M059J (cell line): Measurements from ENCODE around the gene LMAN1L. TPM values are rescaled to one million over a fixed set of nuclear protein-coding genes. Genes with fewer than 3 reads are reported as not detected.
A peak's percentile ranks its signal among the peaks of the same experiment; 100 is the strongest.

ENCODE experiments used
- DNase-seq: peaks from one replicate; pipeline ENCODE4 v3.0.0-alpha.2; 2012; ENCODE audit warnings: low read depth
- total RNA-seq: library from RNA; depleted of rRNA; stranded (reverse); fragments of >200 nt; shearing (Covaris generic); gene quantifications from 2 replicates; pipeline ENCODE4 v1.2.3, GENCODE V29; 2014

LMAN1L gene
- total RNA-seq, 1 experiment from 2014 or later, result not detected

DNA sequence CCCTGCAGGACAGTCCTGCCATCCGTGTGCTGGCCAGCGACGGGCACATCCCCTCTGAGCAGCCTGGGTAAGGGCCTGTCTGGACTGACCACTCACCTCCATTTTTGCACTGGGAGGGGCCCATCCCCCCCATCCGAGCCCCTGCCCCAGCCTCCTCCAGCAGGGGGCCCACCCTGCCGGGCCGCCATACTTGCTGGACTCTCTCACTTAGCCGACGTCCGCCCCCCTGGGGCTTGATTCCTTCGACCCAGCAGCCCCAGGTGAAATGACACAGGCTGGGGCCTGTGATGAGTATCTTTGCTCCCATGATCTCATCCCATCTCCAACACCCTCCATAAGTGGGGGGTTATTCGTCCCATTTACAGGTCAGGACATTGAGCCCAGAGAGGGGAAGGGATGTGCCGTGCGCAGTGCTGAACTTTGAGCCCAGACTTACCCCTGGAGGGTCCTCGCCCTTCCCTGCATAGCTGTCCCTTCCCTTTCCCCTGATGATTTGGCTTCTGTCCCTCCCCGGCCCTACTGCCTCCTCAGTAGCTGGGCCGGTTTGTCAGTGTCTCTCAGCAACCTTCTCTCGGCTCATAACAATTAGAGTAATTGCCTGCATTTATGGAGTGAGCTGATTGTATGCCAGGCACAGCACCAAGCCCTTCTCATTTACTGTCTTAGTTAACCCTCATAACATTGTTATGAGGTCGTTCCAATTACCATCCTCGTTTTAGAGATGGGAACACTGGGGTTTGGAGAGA lies 4.2 kb downstream of the LMAN1L start:
- DNase-seq, result no peak

DNA sequence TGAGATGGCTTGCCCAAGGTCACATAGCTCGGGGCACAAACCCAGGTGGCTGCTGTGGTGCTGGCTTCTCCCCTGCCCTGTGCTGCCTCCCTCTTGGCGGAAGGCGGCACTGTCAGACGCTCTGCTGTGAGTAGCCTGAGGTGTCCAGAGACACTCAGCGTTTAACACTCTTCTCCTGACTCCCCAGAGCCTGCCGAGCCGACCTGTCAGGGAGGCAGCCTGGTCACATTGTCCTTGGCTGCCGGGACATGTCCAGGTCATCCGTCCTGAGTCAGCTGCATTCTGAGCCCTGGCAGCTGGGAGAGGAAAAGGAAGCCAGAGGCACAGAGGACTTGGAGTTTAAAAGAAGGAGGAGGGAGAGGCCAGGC lies 4.7 kb downstream of the LMAN1L start:
- DNase-seq, result peak; percentile 79

DNA sequence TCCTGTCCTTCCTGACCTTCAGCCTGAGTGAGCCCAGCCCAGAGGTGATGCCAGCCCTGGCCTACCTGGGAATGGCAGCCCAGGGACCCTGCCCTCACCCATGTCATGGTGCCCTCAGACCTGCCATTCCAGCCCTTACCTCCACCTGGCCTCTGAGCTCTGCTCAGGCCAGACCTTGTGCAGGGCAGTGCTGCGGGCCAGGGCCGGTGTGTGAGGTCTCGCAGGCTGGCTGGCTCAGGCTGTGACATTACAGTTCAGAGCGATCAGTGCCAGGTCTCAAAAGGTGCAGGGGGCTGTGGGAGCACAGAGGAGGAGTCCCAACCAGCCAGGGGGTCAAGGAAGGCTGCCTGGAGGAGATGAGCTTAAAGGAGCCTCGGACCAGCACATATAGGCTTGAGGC lies 7.4 kb downstream of the LMAN1L start:
- DNase-seq, result no peak

DNA sequence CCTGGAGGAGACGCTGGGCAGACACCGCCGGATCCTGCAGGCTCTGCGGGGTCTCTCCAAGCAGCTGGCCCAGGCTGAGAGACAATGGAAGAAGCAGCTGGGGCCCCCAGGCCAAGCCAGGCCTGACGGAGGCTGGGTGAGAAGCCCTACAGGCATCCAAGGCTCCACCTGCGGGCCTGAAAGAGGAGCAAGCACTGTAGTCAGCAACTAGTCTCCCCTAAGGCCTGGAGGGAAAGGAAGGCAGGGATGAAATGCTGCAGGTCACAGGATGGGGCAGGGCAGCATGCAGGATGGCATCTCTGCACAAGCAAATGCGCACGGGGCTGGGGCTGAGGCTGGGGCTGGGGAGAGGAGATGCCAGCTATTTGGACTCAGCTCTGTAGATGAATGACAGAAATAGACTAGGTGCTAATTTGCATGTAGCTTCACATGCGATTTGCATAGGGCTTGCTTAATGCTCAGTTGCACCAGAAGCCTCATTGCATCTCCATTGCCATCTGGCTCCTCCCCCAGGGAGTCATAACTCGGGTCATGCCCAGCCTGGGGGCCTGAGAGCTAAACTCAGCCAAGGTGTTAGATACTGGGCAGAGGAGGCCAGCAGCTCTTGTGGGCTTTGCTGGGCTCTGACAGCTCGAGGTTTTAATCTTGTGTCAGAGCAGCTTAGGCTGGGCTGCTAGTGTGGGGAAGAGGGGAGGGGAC lies 8.6 kb downstream of the LMAN1L start:
- DNase-seq, result peak; percentile 47

DNA sequence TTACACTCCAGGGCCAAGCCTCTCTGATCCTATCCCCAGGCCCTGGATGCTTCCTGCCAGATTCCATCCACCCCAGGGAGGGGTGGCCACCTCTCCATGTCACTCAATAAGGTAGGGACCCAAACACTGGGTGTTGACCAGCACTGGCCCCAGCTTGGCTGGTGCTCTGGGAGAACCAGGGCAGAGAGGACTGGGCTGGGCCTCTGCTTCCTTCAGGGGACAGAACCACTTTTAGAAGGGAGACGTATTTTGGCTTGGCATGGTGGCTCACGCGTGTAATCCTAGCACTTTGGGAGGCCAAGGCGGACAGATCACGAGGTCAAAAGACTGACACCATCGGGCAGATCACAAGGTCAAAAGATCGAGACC lies 9.1 kb downstream of the LMAN1L start:
- DNase-seq, result no peak

DNA sequence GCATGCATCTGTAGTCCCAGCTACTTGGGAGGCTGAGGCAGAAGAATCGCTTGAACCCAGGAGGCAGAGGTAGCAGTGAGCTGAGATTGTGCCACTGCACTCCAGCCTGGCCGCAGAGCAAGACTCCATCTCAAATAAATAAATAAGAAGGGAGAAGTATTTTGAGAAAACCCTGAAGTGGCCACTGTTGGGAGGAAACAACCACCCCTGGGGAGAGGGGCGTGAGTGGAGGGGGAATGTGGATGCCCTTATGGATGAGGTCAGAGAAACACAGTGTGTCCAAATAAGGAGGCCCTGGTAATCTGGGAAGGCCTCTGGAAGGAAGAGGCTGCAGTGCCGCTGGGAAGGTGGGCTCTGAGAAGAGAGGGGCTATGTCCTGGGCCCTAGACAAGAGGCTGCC lies 9.6 kb downstream of the LMAN1L start:
- DNase-seq, result no peak

DNA sequence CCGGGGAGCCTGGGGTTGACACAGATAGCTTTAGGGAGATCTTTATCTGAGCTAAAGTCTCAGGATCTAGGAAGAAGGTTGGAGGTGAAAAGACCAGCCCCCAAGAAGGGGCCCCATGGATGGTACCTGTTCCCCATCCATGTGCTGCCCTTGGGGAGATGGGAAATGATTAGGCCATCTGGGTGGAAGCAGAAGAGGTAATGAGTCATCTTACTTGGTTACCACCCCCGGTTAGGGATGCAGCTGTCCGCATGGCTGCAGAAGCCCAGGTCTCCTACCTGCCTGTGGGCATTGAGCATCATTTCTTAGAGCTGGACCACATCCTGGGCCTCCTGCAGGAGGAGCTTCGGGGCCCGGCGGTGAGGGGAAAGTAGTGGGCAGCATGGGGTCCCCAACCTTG lies 10.7 kb downstream of the LMAN1L start:
- DNase-seq, result no peak

DNA sequence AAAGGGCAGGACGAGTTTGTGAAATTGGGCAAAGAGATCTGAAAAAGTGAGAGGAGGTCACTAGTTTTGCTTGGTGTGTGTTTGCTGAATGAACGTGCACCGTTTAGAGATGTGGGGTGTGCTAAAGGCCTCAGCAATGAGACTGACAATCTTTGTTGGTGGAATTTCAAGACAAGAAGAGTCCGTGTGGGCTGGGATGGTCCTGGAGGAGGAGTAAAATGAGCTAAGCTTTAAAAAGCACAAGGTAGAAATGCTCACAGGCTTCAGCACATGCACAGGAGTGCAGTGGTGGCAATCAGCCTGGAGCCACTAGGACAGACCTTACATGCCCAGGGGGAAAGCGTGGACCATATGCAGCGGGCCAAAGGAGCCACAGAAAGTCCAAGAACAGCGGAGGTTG lies 12.3 kb downstream of the LMAN1L start:
- DNase-seq, result no peak

DNA sequence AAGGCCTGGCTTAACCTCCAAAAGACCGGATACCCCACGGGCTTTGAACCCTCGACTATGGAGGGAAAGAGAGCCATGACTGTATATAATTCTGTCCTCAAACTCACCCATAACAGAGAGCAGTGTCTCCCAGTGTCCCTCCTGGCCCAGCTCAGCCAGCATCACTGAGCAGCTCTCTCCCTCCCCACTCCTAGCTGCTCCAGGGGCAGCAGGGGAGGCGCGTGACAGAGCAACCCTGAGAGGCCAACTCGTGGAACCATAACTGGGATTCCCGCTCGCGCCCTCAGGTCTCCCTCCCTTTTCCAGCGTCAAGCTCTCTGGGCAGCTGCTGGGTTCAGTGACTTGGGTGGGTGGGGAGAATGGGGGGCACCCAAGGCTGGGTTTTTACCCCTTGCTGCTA lies 13.2 kb downstream of the LMAN1L start:
- DNase-seq, result no peak

DNA sequence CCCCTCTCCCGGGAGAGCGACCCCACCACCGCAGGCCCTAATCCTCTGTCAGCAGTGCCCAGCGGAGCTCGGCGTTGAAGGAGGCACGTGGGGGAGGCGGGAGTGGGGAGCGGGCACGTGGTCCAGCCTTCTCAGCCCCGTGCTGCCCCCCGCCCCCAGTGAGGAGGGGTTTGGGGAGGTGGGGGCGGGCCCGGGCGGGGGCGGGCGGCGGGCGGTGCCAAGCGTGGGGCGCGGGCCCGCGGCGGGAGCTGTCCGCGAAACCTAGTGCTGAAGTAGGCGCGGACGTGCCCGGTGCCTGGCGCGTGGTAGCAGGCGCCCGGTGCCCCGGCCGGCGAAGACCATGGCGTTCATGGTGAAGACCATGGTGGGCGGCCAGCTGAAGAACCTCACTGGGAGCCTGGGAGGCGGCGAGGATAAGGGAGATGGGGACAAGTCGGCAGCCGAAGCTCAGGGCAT lies 13.8 kb downstream of the LMAN1L start, which contains the start of gene CPLX3:
Gene CPLX3 (plus strand): TSS at position 264 of the 456 bp plus-strand sequence. CDS start 77 bp downstream, at position 341.
- DNase-seq, result no peak

DNA sequence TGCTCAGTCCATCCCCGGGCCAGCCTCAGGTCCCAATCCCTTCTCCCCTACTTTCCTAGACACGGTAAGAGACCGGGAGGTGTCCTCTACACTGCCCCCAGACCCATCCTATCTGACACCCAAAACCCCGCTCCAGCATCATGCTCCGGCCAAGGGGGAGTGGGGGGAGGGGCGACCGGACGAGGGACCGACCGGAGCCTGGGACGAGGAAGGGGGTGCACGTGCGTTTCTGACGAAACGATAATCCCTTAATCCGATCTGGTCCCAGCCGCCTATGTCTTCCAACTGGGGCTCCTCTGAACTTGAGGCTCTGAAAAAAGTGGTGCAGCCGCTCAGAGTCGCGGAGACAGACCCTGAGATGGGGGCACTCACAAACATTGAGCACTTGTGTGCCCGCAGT lies 14.3 kb downstream of the LMAN1L start:
- DNase-seq, result no peak

DNA sequence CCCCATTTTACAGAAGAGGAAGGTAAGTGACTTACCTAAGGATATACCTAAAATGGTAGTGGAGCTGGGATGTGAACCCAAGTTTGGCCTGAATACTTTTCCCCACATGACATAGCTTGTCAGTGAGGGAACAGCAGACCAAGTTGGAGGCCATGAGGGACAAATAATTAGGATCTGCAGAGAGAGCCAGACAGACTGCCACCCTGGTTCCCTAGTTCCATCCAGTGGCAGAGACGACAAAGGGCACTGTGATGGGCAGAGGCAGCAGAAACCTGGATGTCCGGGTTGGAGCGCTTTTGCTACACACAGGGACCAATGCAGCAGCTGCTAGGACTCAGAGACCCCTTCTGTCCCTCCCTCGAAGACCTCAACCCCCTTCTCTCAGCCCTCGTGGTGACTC lies 15.0 kb downstream of the LMAN1L start:
- DNase-seq, result no peak

DNA sequence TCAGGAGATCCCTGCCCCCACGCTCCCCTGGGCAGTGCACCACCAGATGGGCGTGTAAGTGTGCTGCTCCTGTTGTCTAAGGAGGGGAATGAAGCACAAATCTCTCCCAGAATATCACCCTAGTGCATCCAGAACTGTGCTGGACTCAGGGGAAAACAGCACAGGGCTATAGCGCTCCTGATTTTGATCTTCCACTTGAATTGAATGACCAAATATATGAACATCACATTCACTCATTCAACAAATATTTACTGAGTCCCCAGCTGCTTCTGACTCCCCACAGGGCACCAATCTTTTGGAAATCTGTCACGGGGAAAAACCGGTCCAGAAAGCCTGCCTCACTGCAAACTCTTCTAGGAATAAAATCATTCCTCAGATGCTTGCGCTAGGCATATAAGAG lies 16.2 kb downstream of the LMAN1L start:
- no peak for DNase-seq

DNA sequence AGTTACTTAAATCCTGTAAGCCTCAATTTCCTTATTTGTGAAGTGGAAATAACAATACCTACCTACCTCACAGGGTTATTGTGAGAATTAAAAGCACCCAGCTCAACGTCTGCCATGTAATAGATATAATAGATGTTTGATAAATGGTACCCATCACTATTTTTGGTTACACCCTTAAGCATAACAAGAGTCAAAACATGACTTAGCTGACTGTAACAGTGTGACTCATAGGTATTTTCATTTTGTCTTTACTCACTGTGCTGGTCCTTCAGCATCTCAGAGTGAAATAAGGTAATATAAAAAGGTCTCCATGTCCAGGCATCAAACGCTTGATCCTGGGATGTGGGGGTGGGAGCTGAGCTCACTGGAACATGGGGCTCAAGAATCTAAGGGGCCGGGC lies 16.9 kb downstream of the LMAN1L start:
- DNase-seq, result no peak

DNA sequence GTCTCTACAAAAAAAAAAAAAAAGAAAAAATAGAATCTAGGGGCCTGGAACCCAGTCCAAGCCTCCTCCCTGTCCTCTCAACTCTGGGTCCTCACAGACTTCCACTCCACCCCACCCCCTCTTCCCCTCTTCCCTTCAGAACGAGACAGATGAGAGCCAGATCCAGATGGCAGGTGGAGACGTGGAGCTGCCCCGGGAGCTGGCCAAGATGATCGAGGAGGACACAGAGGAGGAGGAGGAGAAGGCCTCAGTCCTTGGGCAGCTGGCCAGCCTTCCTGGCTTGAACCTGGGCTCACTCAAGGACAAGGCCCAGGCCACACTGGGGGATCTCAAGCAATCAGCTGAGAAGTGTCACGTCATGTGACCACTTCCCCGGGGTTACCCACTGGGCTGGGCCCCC lies 17.4 kb downstream of the LMAN1L start:
- no peak for DNase-seq

DNA sequence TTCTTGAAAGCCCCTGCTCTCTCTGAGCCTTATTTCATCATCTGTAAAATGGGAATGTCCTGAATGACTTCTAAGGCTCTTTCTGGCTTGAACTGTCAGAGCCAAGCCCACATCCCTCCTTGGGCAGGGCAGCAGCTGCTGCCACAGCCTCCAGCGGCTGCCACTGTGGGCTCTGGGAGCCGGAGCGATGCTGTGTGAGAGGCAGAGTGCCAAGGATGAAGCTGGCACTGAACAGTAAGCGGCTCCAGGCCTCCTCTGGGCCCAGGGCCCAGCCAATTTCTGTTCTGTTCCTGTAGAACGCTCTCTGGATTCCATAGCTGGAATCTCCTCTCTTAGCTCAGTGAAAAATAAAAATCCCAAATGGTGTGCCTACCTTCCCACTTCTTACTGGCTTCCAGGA lies 18.2 kb downstream of the LMAN1L start:
- DNase-seq, result no peak

DNA sequence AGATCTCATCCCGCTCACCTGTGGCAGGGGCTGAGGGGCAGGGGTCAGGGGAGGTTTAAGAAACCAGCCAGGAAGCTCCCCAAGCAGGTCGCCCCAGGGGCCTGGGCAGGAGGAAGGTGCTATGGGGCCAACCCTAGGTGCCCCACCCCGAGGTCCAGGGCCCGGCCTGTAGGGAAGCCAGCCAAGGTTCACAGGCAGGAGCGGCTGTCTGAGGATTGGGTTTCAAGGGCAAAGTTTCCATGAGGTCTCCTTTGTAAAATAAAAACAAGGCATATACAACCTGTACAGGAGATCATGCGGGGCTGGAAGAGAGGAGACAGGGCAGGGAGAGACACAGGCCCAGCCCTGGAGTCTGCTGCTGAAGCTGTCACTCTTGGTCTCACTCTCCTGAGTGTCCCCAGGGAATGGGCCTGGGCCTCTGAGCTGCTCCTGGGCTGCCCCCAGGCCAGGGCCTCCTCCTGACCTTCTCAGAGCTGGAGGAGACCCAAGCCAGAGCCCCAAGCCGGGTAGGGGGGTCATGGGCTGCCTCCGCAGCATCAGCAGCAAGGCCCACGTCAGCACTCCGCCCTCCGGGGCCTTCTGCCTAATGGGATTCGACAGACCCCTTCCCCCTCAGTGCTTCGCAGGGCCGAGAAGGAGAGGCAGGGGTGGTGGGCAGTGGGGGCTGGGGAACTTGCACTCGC lies 19.3 kb downstream of the LMAN1L start:
- no peak for DNase-seq

DNA sequence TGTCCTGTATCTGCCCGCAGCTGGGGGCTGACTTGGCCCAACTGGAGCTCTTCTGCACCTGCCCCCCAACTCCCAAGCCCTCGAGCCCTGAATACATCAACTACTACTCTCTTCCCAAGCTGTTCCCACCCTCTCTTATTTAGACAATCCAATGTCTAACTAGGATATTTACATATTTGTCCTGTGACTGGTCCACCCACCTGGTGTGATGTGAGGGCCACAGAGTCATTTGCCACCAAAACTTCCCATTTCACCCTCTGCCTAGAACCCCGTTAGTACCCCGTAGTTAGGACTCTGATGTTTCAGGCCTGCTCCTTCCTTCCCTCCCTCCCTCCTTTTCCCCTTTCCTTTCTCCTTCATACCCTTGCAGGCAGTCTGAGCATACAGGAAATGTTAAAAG lies 20.2 kb downstream of the LMAN1L start:
- no peak for DNase-seq

DNA sequence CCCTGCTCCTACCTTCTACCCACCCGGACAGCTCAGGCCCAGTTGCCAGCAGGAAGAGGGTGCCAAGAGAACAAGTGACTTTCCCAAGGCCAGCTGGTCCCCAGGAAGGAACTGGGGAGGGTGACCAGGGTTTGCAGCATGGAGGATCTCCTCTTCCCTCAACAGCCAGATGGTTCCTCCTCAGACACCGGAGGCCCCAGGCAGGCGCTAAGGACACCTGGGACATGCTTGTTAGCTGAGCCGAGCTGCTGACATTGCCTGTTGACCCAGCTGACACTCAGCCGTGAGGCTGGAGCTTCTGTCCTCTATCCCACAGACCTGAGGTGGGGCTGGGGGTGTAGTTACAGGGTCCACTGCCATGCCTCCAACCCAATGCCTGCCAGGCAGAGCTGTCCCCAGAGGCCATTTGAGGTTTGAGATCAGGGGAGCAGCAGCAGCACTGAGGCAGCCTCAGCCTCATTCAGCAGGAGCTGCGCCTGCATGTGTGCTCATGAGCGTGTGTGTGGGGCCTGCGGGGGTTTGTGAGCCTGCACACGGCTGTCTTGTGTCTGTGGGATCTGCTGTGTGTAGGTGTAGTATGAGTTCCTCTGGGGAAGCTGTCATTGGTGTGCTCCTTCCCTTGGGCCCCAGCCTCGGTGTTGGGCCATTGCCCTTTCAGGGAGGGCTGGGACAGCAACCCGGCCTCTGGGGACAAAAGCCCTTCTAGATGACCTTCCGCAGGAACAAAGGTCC lies 20.9 kb downstream of the LMAN1L start:
- DNase-seq, result no peak

DNA sequence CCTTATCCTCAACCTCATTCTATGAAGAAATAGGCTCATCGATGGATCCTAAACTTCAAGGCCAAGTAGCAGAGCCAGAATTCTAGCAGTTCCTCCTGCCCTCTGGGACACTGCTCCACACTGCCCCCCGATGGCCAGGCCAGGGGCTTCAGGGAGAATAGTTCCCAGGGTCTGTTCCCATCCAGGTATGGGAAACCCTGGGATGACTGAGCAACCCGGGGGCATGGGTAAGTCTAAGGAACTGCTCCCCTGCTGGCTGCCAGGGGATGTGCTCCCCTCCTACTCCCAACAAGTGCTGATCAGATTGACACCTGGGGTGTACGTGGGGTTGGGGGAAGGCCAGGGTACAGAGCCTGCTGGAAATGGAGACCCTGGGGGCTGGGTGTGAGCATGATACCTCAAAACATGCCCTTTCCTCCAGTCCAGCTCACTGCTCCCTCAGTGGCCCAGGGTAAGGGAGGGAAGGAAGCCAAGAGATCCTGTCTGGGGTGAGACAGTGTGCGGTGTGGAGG lies 22.7 kb downstream of the LMAN1L start:
- peak; percentile 61 for DNase-seq

DNA sequence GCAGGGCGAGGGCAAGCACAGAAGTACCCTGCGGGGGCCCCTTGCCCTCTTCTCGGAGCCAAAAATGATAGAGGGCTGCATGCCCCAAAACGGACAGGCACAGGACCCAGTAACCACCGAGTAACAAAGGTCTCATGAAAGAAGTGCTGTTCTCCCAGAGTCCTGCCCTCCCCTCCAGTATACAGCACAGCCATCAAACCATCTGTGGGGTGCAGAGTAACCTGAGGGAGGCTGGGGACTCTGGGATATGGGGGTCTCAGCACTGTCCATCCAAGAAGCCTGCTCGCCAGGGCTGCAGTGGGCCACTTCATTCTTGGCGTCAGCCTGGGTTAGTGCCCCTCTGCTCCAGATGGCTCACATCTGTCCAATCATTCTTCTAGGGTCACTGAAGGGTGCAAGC lies 24.2 kb downstream of the LMAN1L start:
- DNase-seq, result no peak
